H9 (cell line): ENCODE measurements around the gene UFSP2. TPM values are rescaled to one million over a fixed set of nuclear protein-coding genes. Genes with fewer than 3 reads are reported as not detected.

Experiments
- DNase-seq: peaks from one replicate; pipeline ENCODE4 v3.0.0-alpha.2; 2017
- H2AFZ ChIP-seq: one replicate; pipeline ENCODE4 v1.6.1; 2013; ENCODE audit warnings: mild to moderate bottlenecking, low read length, control low read depth, moderate library complexity
- H2AK5ac ChIP-seq: 2 replicates; pipeline ENCODE4 v1.6.1; 2013; ENCODE audit warnings: low read length, control low read depth, mixed read lengths; ENCODE audit not compliant: insufficient read length
- H2BK120ac ChIP-seq: one replicate; pipeline ENCODE4 v1.6.1; 2013; ENCODE audit warnings: low read depth, mild to moderate bottlenecking, low read length, control low read depth, inconsistent platforms; ENCODE audit not compliant: poor library complexity, severe bottlenecking
- H2BK12ac ChIP-seq: 2 replicates; pipeline ENCODE4 v1.6.1; 2013; ENCODE audit warnings: low read length, control low read depth, mixed read lengths, low read depth; ENCODE audit not compliant: insufficient read length
- H2BK15ac ChIP-seq: 2 replicates; pipeline ENCODE4 v1.6.1; 2013; ENCODE audit warnings: low read depth, low read length, control low read depth
- H2BK20ac ChIP-seq: one replicate; pipeline ENCODE4 v1.6.1; 2013; ENCODE audit warnings: low read depth, mild to moderate bottlenecking, low read length, control low read depth, inconsistent platforms; ENCODE audit not compliant: poor library complexity, severe bottlenecking
- H2BK5ac ChIP-seq: 2 replicates; pipeline ENCODE4 v1.6.1; 2013; ENCODE audit warnings: low read length, control low read depth, mixed read lengths; ENCODE audit not compliant: insufficient read length
- H3K14ac ChIP-seq: 2 replicates; pipeline ENCODE4 v1.6.1; 2013; ENCODE audit warnings: low read length, control low read depth; ENCODE audit not compliant: insufficient read depth
- H3K18ac ChIP-seq: 2 replicates; pipeline ENCODE4 v1.6.1; 2013; ENCODE audit warnings: low read depth, mild to moderate bottlenecking, mixed read lengths, low read length, control low read depth; ENCODE audit not compliant: insufficient read length
- H3K23ac ChIP-seq: 2 replicates; pipeline ENCODE4 v1.6.1; 2013; ENCODE audit warnings: low read length, control low read depth, mixed read lengths, low read depth; ENCODE audit not compliant: insufficient read length
- H3K23me2 ChIP-seq: 2 replicates; pipeline ENCODE4 v1.6.1; 2013; ENCODE audit warnings: low read depth, mild to moderate bottlenecking, mixed read lengths, low read length, control low read depth; ENCODE audit not compliant: insufficient read length, poor library complexity, severe bottlenecking
- H3K27ac ChIP-seq: 2 replicates; pipeline ENCODE4 v1.5.1; 2013; ENCODE audit warnings: low read length, control low read depth, mixed read lengths, low read depth; ENCODE audit not compliant: insufficient read length
- H3K27me3 ChIP-seq: 2 replicates; pipeline ENCODE4 v1.6.1; 2013; ENCODE audit warnings: low read length, control low read depth, inconsistent platforms; ENCODE audit not compliant: insufficient read depth
- H3K4ac ChIP-seq: 2 replicates; pipeline ENCODE4 v1.6.1; 2013; ENCODE audit warnings: low read depth, mild to moderate bottlenecking, control low read depth, inconsistent platforms, low read length, moderate library complexity
- H3K4me1 ChIP-seq: 2 replicates; pipeline ENCODE4 v1.6.1; 2013; ENCODE audit warnings: low read length, control low read depth, inconsistent platforms; ENCODE audit not compliant: insufficient read depth
- H3K4me2 ChIP-seq: 2 replicates; pipeline ENCODE4 v1.6.1; 2013; ENCODE audit warnings: low read length, control low read depth, mixed read lengths; ENCODE audit not compliant: insufficient read length, insufficient read depth
- H3K56ac ChIP-seq: 2 replicates; pipeline ENCODE4 v1.6.1; 2013; ENCODE audit warnings: low read depth, mild to moderate bottlenecking, mixed read lengths, low read length, control low read depth; ENCODE audit not compliant: insufficient read length
- H3K79me1 ChIP-seq: 2 replicates; pipeline ENCODE4 v1.6.1; 2013; ENCODE audit warnings: low read depth, mild to moderate bottlenecking, moderate library complexity, low read length, control low read depth, inconsistent platforms; ENCODE audit not compliant: insufficient read depth, poor library complexity, severe bottlenecking
- H3K79me2 ChIP-seq: 2 replicates; pipeline ENCODE4 v1.6.1; 2013; ENCODE audit warnings: low read length, control low read depth, inconsistent platforms; ENCODE audit not compliant: insufficient read depth
- H3K9ac ChIP-seq: 2 replicates; pipeline ENCODE4 v1.6.1; 2013; ENCODE audit warnings: low read length, control low read depth, mixed read lengths; ENCODE audit not compliant: insufficient read length; ENCODE audit errors: extremely low read depth
- H3K9me3 ChIP-seq: one replicate; pipeline ENCODE4 v1.6.1; 2013; ENCODE audit warnings: low read depth, low read length, inconsistent platforms; ENCODE audit not compliant: control insufficient read depth
- H3T11ph ChIP-seq: one replicate; pipeline ENCODE4 v1.6.1; 2013; ENCODE audit warnings: mild to moderate bottlenecking, low read length, control low read depth, inconsistent platforms
- H4K20me1 ChIP-seq: one replicate; pipeline ENCODE4 v1.6.1; 2013; ENCODE audit not compliant: control insufficient read depth, insufficient read length, insufficient read depth
- H4K5ac ChIP-seq: 2 replicates; pipeline ENCODE4 v1.6.1; 2013; ENCODE audit warnings: low read depth, mild to moderate bottlenecking, mixed read lengths, low read length, control low read depth; ENCODE audit not compliant: insufficient read length
- H4K8ac ChIP-seq: replicated peaks from 2 replicates; pipeline ENCODE4 v1.6.1; 2013; ENCODE audit warnings: low read length, control low read depth, mixed read lengths, low read depth; ENCODE audit not compliant: insufficient read length
- H4K91ac ChIP-seq: 2 replicates; pipeline ENCODE4 v1.6.1; 2013; ENCODE audit warnings: low read depth, mild to moderate bottlenecking, moderate library complexity, mixed read lengths, low read length, control low read depth; ENCODE audit not compliant: insufficient read length
- H3K27ac Mint-ChIP-seq, 3 experiments: 2 replicates in 2 of 3; 3 replicates in 1 of 3; pipeline ENCODE4 v1.8.0; 2020 to 2021; ENCODE audit warnings: mixed read lengths in 3 of 3, mild to moderate bottlenecking in 1 of 3, moderate library complexity in 1 of 3
- H3K27me3 Mint-ChIP-seq: 2 replicates; pipeline ENCODE4 v1.8.0; 2021; ENCODE audit warnings: low read depth, mild to moderate bottlenecking, moderate library complexity, mixed read lengths
- H3K36me3 Mint-ChIP-seq, 3 experiments: 2 replicates in 2 of 3; 3 replicates in 1 of 3; pipeline ENCODE4 v1.8.0; 2020 to 2021; ENCODE audit warnings: low read depth in 3 of 3, mixed read lengths in 3 of 3; ENCODE audit not compliant: insufficient read depth in 1 of 3
- H3K4me1 Mint-ChIP-seq, 2 experiments: 2 replicates each; pipeline ENCODE4 v1.8.0; 2020; ENCODE audit warnings: mixed read lengths in 2 of 2
- H3K4me3 Mint-ChIP-seq, 2 experiments: 2 replicates in 1 of 2; 3 replicates in 1 of 2; pipeline ENCODE4 v1.8.0; 2020 to 2021; ENCODE audit warnings: mild to moderate bottlenecking in 2 of 2, mixed read lengths in 2 of 2, moderate library complexity in 1 of 2
- H3K9me3 Mint-ChIP-seq, 2 experiments: 2 replicates in 1 of 2; 3 replicates in 1 of 2; pipeline ENCODE4 v1.8.0; 2020; ENCODE audit warnings: mild to moderate bottlenecking in 2 of 2, mixed read lengths in 2 of 2, moderate library complexity in 1 of 2
- CTCF ChIP-seq: fragments of 200-600 bp; sonication (generic); conservative IDR thresholded peaks from 3 replicates; pipeline ENCODE4 v1.8.0; 2021; ENCODE audit warnings: antibody characterized with exemption, mild to moderate bottlenecking
- WGBS: extraction: QIAGEN DNeasy Blood & Tissue Kit; methylation state at CpG from one replicate; pipeline ENCODE4 v1.1.7; 2013; ENCODE audit warnings: missing lambda C conversion rate, low lambda C conversion rate, mixed read lengths; ENCODE audit not compliant: insufficient read length; ENCODE audit errors: extremely low coverage; 5-methylcytosine and 5-hydroxymethylcytosine counted together
- total RNA-seq: library from RNA; stranded (reverse); gene quantifications from 2 replicates; pipeline ENCODE4 v1.2.1, GENCODE V29; 2021

UFSP2 gene
- total RNA-seq, 1 experiment from 2014 or later: 41.1 TPM

GRCh38 chr4:185396724-185397385, 28.9 kb downstream of the UFSP2 start, which contains the start of gene ANKRD37:
Gene ANKRD37, plus strand, starts transcription at chr4:185396841. Its CDS starts 83 bp downstream, at chr4:185396924.
- Histone ChIP-seq H4K5ac (no peak within 1 kb of the TSS), H3K79me1 (no peaks in the 10 kb centered on the region), H4K20me1 (no peaks in the 10 kb centered on the region), H2BK20ac (no peak within 1 kb of the TSS), H2BK12ac (no peak within 1 kb of the TSS), H3K9ac (peak within 1 kb of the TSS; percentile 8), H3K4ac (no peak within 1 kb of the TSS; the same call in 1 of the 2 replicates), H2BK120ac (no peak within 1 kb of the TSS), H2AK5ac (no peak within 1 kb of the TSS), H2BK15ac (no peak within 1 kb of the TSS), H3K4me1 (no peaks in the 10 kb centered on the region), H2AFZ (no peak within 1 kb of the TSS), H2BK5ac (no peak within 1 kb of the TSS), H3K4me2 (peak within 1 kb of the TSS; percentile 72), H3K23ac (no peak within 1 kb of the TSS), H3K27ac (no peak within 1 kb of the TSS), H3K79me2 (no peaks in the 10 kb centered on the region), H3K27me3 (no peaks in the 10 kb centered on the region), H3K23me2 (peaks cover 9% of the 10 kb centered on the region), H3K14ac (peak within 1 kb of the TSS; percentile 74), H3T11ph (no peak within 1 kb of the TSS), H3K18ac (peak within 1 kb of the TSS; percentile 63), H3K9me3 (no peaks in the 10 kb centered on the region), H4K91ac (no peak within 1 kb of the TSS), H4K8ac (no peak within 1 kb of the TSS), H3K56ac (no peak within 1 kb of the TSS)
- H3K9me3 Mint-ChIP-seq: peaks cover 2% of the 10 kb centered on the region in 2 experiments; a peak in 3 of 5 replicates
- peak; percentile 69 for DNase-seq
- peak; percentile 16; the same call in 1 of the 3 replicates for TF ChIP-seq CTCF
- H3K4me3 Mint-ChIP-seq: peak within 1 kb of the TSS; percentile 81 to 87
- WGBS: no CpG with 5 or more reads among the region's 38 CpGs
- peaks cover 0 to 34% (median 32%) of the 10 kb centered on the region in 3 experiments; a peak in 6 of 7 replicates for H3K36me3 Mint-ChIP-seq
- H3K27ac Mint-ChIP-seq: peak within 1 kb of the TSS; percentile 74 to 96 (median 82); a peak in 6 of 7 replicates
- H3K4me1 Mint-ChIP-seq: peaks cover 18 to 24% of the 10 kb centered on the region in 2 experiments
- peaks cover 2% of the 10 kb centered on the region; the same call in 1 of the 2 replicates for H3K27me3 Mint-ChIP-seq
